ENCODE measurements around the gene PIK3C2G.

Gene PIK3C2G

DNA sequence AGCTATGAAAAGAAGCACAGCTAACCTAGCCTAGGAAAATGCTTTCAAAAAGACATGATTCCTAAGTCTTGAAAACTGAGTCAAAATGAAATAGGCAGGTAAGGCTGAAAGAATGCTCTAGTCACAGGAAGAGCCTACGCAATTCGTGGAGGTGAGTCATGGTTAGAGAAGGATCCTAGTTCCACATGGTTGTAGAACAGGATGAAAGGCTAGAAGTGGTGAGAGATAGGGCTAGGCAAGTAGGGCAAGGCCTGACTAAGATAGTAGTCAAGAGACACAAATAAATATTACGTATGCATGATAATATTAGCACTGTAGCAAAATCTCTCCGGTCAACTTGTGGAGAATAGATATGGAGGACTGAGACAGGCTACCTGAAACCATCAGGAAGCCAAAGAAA lies 429.3 kb downstream of the PIK3C2G start:
- TF ChIP-seq POLR2AphosphoS5 (IDR thresholded peaks at IDR 0.05; ENCODE audit: low read depth, low read length) (no peak), TAF1 (IDR thresholded peaks at IDR 0.05; ENCODE audit: borderline replicate concordance, insufficient read depth, low read length) (no peak), REST (IDR thresholded peaks at IDR 0.05; ENCODE audit: insufficient read depth in 1 of 2, low read depth in 2 of 2, low read length in 2 of 2) (no peak), FOXP2 (optimal IDR thresholded peaks at IDR 0.05; ENCODE audit: borderline replicate concordance, extremely low read depth, extremely low read length, insufficient read depth) (no peak), SIN3A (IDR thresholded peaks at IDR 0.05; ENCODE audit: borderline replicate concordance, insufficient read depth, low read length) (no peak)

GRCh38 chr12:18696971-18697602 lies 435.8 kb downstream of the PIK3C2G start:
- no peak for TF ChIP-seq FOXP2 (optimal IDR thresholded peaks at IDR 0.05; ENCODE audit: borderline replicate concordance, extremely low read depth, extremely low read length, insufficient read depth)
- no peak for TF ChIP-seq TAF1 (IDR thresholded peaks at IDR 0.05; ENCODE audit: borderline replicate concordance, insufficient read depth, low read length)

All from PFSK-1 (cell line).